HG03066 (cell line): Measurements from ENCODE around the gene LRCH1.

Source experiments
- ATAC-seq: cut with Tn5 transposase; IDR thresholded peaks from one replicate; pipeline ENCODE4 v1.9.1; 2021; ENCODE audit warnings: low read depth; ENCODE audit not compliant: unreplicated experiment

LRCH1 gene

DNA sequence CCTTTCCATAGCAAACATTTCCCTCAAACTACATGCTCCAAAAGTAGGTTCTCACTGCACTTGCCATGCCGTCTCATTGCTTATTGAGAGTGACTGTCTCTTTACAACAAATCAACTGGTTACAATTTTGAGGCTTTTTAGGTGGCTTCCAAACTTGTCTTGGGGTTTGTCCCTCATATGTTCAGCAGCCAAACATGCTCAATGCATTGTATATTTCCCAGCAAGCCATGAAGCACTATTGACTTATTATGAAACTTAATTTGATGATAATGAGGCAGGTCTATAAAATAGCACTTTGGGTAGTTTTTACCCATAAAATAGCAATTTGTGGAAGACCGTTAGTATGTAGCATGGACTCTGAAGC, 78.2 kb downstream of the LRCH1 start:
- ATAC-seq: no peak

DNA sequence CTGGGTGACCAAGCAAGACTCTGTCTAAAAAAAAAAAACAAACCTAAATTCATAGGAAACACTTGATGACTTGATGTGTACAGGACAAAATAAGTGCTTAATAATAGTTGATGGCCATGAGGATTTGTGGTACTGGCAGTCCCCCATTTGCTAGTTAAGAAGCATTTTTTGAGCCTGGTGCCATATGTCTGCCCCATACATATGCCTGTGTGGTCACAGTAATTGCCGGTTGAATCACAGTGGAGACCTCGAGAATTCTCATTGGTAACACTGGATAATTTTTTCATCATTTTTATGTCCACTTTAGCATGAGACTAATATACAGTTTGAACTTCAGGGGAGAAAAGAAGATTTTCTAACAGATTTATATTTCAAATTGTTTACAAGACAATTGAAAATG, 79.2 kb downstream of the LRCH1 start:
- ATAC-seq: no peak

DNA sequence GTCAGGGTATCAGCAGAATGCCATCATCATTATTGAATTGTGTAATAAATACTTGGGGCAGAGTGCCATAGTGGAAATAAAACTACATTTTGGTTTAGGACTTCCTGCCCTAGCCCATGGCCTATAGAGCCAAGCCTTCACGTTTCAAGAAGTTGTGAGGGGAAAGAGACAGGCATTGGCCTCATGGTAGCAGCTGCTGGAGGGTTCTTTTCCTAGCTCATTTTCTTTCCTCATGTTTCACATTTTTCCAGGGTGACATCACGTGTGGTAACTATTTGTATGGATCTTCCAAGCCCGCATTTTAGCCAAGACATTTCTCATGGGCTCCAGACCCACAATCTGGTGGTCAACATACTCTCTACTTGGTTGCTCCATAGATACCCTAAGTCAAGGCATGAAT, 80.4 kb downstream of the LRCH1 start:
- no peak for ATAC-seq

DNA sequence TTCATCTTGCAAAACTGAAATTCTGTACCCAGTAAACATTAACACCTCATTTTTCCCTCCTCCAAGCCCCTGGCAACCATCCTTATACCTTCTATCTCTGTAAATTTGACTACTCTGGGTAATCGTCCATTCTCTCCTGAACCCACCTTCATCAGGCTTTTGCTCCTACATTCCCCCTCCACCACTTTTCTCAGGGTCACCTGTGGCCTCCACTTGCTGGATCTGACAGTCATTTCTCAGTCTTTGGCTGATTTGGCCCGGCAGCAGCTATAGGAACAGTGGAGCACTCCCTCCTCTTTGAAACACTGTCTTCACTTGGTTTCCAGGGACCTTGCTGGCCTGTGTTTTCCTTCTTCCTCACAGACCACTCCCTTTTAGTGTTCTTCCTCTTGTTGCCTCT, 83.5 kb downstream of the LRCH1 start:
- no peak for ATAC-seq

DNA sequence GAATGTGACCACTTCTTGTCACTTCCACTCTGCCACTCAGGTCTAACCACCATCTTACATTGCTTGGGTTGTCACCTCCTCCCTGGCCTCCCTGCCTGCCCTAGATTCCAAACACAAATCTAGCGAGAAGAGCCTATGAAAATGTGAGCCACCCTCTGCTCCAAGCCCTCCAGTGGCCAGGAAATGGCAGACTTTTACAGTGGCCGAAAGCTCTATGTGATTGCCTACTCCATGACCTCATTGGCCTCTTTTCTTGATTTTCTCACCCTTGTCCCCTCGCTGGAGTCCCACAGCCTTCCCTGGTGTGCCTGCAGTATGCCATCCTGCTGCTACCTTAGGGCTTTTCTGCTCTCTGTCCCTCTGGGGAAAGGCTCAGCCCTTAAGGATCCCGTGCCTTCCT, 84.2 kb downstream of the LRCH1 start:
- ATAC-seq: no peak

DNA sequence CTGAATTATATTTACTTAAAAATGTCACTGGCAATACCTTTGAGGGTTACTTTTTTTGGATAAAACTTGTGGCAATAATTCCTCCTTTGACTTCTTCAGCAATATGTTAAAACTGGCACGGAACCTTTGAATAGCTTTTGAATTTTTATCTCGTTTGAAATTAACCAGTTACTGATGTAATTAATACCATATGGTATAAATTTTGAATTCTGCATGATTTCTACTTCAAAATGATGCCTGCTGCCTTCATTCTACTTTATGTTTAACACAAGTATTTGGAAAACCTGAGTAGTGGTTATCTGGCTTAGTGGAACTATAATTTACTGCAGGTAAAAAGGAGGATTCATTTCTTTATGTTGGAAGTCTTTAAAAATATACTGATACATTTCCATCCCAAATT, 85.3 kb downstream of the LRCH1 start:
- ATAC-seq: no peak

DNA sequence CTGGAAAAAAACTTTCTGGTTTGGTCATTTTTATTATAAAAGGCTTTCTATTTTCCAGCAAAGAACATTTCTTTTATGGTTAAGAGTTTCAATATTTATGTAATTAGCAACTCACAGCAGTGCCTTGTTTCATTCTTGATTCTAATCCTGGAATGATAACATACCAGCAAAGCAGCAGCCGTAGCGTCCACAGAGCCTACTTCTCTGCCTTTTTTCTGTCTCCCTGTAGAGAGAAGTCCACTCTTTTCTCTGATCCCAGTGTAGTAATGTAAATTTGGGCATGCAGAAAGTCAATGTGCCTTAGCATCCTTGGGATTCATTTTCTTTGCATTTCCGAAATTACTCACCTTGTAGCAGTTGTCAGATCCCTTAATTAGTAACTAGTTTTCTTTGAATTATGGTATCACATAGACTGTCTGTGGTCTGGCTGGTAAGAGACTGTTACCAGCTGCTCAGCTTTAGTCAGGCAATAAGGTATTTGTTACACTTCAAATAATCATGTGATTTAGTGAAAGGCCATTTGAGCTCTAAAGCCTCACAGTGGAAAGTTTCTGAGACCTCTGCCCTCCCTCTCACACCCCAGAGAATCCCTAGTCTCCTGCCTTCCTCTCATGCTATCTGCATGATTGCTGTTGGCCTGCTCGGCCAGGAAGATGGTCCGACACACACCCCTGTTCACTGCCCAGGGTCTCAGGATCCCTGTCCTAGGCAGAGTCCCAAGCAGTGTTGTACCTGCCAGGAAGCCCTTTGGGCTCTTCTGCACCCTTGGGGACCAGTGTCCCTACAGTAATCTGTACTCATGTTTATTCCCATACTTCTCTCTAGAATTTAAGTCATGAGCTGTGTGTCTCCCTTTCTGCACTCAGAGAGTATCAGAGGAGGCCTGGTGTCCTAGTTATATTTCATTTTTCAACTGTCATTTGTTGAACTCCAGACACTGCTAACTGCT, 86.3 kb downstream of the LRCH1 start:
- ATAC-seq: peak; percentile 89

DNA sequence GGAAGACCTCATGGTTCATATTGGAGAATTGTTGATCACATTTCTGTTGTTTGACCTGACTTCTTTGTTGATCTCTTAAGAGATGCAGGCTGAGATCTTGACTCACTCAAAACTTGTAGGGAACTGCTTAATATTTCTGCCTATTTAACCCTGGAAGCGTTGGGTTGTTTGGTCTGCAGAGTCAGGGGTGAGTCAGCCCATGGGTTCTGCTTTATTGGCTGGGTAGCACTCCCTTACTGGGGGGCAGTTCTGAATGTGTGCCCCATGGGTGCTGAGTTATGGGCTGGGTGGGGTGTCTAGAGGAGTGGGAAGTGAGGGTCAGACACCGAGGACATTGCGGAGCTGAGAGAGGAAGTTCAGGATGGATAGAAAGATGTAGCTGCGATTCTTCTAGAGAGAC, 87.9 kb downstream of the LRCH1 start:
- no peak for ATAC-seq

DNA sequence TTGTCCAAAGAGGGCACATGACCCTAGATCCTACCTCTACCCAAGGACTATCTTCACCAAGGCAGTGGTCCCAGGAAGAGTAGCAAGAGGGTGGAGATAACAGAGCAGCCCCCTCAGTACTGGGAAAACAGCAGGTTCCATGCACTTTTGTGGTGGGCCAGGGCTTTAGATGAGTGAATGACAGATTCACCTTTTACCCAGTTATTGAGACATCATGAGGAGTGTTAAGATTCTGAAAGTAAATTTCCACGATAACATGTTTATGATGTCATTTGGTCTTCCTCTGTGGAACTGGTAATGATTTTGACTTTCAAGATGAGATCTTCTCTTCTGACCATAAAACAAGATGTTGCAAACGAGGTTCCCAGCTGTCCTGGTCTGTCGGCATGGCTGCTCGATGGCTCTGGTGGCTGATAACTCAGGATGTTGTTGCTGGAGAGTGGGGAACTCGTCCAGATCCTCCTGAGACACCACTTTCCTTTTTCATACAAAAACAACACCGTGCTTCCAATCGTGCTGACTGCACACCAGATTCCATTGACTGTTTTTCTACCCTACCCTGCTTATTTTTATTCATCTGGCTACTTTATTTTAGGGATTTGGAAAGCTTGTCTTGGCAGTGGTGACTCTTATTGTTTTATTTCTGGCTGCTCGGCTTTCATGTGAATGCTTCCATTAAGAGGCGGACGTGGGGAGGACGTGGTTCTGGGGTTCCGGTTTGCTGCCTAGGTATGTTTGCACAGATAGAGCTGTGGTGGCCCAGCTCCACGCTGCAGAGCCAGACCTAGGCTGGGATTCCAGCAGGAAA, 88.5 kb downstream of the LRCH1 start:
- no peak for ATAC-seq

DNA sequence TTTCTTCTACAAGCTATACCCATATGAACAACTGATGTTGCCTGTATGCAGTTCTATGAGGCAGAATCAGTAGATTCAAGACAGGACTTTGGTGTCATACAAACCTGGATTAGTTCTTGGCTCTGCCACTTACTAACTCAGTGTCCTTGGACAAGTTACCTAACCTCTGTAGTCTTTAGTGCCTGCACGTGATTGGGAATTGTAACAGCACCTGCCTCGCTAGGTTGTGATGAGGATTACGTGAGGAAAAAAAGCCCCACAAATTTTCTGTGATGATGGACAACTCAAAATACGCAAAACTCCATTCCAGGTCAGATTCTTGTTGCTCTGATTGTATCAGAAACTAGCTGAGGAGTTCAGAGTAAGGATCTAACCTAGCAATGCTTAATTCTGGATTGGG, 89.3 kb downstream of the LRCH1 start:
- no peak for ATAC-seq

DNA sequence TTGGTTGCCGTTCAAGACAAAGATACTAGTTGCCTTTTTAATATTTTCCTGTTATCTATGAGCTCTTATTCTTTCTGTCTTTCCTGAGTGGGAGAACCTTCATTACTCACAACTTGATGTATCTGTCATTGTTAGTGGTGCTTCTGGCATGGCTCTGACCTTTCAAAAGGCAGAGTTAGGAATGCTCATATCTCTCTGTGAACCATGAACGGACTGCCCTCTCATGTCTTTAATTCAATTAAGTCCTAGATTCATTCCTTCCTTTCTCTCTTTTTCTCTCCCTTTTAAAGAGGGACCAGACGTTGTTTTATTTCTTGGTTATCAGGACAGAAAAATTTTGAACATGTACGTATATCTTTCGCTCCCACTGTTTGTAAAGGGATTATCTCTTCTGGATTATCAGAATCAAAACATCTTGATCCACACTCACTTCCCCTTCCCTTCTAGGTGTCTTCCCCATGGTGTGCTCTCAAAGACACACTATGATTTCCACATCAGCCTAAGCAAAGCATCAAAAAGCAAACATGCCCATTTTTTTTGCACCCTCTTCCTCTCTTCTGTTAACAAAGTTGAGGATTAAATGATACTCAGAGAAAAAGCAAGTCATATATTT, 90.3 kb downstream of the LRCH1 start:
- no peak for ATAC-seq

DNA sequence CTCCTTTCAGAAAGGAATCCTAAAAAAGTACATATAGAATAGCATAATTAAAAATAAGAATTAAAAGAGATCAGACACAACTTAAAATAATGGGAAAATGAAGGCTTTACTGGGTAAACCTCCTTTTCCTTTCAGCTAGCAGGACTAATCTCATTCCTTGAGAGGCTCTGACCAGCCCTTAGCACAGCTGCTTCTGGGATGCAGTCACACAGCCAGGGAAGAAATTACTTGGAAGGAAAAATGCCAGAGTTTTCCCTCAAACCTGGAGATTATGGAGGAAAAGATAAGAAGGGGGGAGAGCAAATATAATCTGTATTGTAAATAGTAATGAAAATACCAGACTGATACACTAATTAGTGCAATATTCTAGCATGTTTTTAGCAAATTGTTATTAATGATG, 91.8 kb downstream of the LRCH1 start:
- ATAC-seq: no peak

DNA sequence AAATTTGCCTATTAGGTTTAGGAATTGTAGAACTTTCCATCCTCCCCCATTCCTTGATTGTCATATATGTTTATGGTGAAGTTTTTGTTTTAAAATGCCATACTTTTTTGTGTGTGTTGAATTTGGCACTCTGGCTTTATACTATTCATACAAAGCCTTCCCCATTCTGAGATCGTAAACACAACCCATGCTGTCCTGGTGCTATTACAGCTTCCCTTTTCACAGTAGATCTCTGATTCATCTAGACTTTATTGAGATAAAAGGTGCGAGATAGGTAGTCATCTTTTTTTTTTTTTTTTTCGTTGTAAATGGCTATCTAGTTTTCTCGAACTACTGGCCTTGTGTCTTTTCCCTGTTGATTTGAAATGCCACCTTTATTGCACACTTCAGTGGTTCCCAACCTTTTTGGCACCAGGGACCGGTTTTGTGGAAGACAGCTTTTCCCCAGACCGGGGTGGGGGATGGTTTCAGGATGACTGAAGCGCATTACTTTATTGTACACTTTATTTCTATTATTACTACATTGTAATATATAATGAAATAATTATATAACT, 94.6 kb downstream of the LRCH1 start:
- ATAC-seq: no peak

DNA sequence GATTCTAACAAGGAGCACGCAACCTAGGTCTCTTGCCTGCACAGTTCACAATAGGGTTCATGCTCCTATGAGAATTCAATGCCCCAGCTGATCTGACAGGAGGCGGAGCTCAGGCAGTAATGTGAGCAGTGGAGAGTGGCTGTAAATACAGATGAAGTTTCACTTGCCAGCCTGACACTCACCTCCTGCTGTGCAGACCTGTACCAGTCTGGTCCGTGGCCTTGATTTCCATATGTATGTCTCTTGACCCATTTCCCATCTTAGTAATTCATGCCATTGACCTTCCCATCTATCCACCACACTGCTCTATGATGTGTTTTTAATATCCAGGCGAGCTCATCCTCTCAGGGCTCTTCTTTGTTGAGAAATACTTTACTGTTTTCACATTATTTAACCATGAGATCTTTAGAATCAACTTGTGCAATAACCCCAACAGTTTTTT, 95.2 kb downstream of the LRCH1 start:
- ATAC-seq: peak; percentile 88

DNA sequence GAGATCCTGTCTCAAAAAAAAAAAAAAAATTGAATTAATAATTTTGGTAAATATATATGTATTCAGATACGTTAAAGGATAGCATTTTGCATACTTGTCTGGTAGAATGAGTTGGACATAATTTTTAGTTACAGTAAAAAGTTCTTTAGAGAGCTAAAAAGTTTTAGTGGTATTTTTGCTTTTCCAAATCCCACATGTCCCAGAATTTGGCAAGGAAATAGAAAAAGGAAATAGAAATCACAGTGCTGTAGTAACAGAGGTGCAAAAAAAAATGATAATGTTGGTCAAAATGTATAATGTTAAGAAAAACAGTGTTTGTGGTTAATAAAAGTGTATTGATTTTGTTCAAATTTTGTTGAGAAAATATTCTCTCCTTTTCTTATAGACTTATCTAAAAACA, 96.8 kb downstream of the LRCH1 start:
- no peak for ATAC-seq

DNA sequence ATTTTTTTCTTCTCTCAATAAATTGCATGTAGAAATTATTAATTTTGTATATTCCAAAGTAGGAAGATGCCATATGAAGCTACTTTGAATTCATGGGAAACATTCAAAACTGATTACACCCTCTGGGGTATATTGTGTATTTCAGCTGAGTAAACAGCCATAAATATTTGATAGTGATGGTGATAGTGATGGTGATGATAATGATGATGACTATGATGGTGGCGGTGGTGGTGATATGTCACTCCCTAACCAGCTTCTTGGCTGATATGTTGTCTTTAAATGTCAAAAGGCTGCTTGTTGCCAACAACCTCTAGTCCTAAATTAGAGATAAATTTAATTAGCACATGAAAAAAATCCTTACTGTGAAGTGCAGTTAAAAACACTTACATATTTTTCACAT, 102.0 kb downstream of the LRCH1 start:
- ATAC-seq: no peak

DNA sequence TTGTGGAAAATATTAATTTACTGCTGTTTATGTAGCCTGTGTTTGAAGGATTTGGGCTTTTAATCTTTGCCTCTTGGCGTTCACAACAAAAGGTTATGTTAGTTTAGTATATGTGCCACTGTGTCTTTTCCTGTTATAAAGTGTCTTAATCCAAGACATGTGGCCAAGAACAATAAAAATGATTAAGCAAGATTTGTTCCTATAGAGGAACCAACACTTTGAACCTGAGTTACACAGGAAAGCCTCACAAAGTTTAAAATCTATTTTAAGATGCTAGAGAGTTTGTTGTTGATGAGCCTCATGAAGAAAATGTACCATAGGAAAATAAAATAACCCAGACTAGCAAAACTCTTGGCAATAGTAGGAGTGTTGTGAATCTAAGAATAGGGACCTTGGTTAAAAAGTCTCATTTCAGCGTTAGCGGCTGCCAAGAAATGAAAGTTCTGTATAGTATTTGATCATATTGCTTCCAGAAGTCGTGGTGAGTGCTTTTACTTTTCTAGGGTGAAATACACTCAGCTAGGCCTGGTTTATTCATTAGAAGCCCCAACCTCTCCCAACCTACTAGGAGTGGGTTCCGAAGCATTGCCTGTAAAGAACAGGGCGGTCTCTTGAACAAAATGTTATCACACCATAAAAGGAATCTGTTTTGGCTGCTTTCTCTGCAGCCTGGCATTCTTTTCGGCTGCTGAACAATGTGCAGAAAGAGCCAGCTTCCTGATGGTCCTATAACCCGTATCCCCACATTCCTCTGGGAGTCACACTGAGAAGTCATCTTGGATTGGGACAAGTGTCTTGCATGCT, 102.6 kb downstream of the LRCH1 start:
- ATAC-seq: no peak

DNA sequence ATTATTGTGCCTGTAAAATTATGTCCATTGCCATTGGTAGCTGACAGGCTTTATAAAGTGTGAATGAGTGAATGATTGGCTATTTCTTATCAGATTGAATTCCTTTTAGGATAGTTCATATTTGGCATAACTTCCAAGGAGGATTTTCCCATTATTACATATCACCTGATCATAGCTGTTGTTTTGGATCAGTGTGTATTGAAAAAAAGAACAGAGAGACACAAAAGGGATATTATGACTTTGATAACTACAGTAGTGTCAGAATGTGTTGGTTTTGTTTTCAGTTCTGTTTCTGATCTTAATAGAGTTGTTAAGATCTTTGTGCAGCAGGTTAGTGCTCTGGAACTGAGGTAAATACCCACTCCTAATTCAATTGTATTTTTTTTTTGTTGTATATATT, 103.8 kb downstream of the LRCH1 start:
- peak; percentile 92 for ATAC-seq

DNA sequence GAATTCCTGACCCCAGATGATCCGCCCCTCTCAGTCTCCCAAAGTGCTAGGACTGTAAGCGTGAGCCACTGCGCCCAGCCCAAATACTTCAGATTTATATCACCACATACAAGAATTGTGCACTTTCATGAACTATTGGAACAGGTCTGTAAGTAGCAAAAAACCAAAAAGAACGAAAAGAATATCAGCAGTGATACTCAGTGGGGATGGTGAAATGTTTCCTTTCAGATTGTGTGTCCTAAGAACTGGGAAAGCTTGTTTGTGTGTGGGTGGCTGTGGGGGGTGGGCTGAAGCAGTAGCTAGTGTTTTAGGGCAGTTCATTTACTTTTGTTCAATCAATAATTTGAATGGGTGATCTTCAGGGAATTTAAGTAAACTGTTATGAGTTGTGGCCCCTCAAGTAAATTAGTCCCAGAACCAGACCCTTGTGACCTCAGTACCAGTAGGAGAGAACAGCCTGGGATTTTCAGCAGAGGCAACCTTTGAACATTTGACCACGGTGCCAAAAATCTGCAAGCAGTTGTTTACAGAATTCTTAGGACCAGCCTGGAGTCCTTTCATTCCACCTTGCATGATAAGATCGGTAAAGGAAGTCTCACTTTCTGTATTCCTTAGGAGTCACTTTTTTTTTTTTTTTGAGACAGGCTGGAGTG, 106.6 kb downstream of the LRCH1 start:
- no peak for ATAC-seq

DNA sequence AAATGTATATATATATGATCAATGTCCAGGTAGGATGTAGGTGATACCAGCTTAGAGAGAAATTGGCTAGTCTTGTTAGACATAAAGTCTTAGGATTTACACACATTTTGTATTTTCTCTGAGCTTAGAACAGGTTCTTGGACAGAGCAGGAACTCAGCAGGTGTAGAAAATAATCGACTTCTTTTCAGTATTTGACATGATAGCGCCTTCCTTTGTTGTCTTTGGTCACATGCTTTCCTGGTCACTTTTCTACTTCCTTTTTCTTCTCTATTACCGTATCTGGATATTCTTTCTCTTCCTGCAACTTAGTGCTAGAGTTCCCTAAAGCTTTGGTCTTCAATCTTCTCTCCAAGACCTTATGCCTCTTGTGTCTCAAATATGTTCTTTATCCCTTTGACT, 107.4 kb downstream of the LRCH1 start:
- no peak for ATAC-seq
